ENCODE data around the gene CAPN5. TPM values are rescaled to one million over a fixed set of nuclear protein-coding genes. Genes with fewer than 3 reads are reported as not detected.
"Not testable (repeated sequence)": the region's sequence is repeated elsewhere in the genome, so short reads cannot be mapped to it uniquely, and the experiment has no call there.

CAPN5 gene
- total and polyA plus RNA-seq, 2 of the 8 experiments (the other 6 are each of a cell fraction or from before 2014, with no cell fraction given), result 21.5 to 22.4 TPM

DNA sequence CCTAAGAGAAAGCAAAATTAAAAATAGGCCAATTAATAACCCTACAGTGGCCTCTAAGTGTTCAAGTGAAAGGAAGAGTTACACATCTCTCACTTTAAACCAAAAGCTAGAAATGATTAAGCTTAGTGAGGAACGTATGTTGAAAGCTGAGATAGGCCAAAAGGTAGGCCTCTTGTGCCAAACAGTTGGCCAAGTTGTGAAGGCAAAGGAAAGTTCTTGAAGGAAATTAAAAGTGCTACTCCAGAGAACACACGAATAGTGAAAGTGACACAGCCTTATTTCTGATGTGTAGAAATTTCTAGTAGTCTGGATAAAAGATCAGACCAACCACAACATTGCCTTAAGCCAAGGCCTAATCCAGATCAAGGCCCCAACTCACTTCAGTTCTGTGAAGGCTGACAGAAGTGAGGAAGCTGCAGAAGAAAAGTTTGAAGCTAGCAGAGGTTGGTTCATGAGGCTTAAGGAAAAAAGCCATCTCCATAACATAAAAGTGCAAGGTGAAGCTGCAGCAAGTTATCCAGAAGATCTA, 48.3 kb upstream of the CAPN5 start:
- FAIRE-seq; H4K20me1 ChIP-seq (replicated peaks in 1 of 2; ENCODE audit: control insufficient read depth in 1 of 2, insufficient read depth in 2 of 2, low read length in 2 of 2); H3K9ac ChIP-seq (replicated peaks in 1 of 4; ENCODE audit: extremely low read depth in 1 of 4, low read depth in 3 of 4, low read length in 3 of 4); H4K91ac ChIP-seq (replicated peaks; ENCODE audit: insufficient read length, low read length); H3K4me2 ChIP-seq (ENCODE audit: insufficient read depth in 1 of 2, low read depth in 2 of 2, low read length in 2 of 2); H2BK120ac ChIP-seq (replicated peaks; ENCODE audit: low read depth, low read length); H2BK20ac ChIP-seq (ENCODE audit: low read length); H2BK15ac ChIP-seq (ENCODE audit: low read length); POLR2A ChIA-PET (ENCODE audit: partially characterized antibody); H4K5ac ChIP-seq (ENCODE audit: insufficient read length, low read depth, low read length); H3K56ac ChIP-seq (replicated peaks; ENCODE audit: insufficient read length, low read depth, low read length); H3K23ac ChIP-seq (ENCODE audit: insufficient read length); H3K9me3 ChIP-seq (ENCODE audit: insufficient read depth in 2 of 2, low read depth in 1 of 2, low read length in 1 of 2); H3K79me2 ChIP-seq (ENCODE audit: control insufficient read depth in 1 of 2, insufficient read depth in 2 of 2, low read length in 2 of 2); H2BK12ac ChIP-seq (ENCODE audit: low read depth, low read length); H3K14ac ChIP-seq (ENCODE audit: insufficient read length); H3K27me3 ChIP-seq (replicated peaks in 1 of 4; ENCODE audit: control insufficient read depth in 3 of 4, extremely low read depth in 1 of 4, insufficient read depth in 3 of 4, low read length in 3 of 4); H2BK5ac ChIP-seq (ENCODE audit: low read depth, low read length); H2AFZ ChIP-seq (ENCODE audit: low read length); H3K18ac ChIP-seq (ENCODE audit: extremely low read depth, low read length); H4K8ac ChIP-seq (ENCODE audit: extremely low read depth, insufficient read depth, low read length); H3K4ac ChIP-seq (replicated peaks; ENCODE audit: insufficient read length, low read depth, low read length); H2AK5ac ChIP-seq (ENCODE audit: low read depth, low read length); H3K27ac ChIP-seq (ENCODE audit: low read depth, low read length); H3K4me3 ChIP-seq (ENCODE audit: extremely low read depth in 1 of 4, insufficient read depth in 2 of 4, low read depth in 3 of 4, low read length in 4 of 4); H3K36me3 ChIP-seq (ENCODE audit: control insufficient read depth in 2 of 4, insufficient read depth in 4 of 4, low read length in 3 of 4); H3K79me1 ChIP-seq (ENCODE audit: low read depth, low read length); H3K23me2 ChIP-seq (ENCODE audit: low read depth, low read length); H3K4me1 ChIP-seq (replicated peaks in 1 of 4; ENCODE audit: control insufficient read depth in 3 of 4, insufficient read depth in 4 of 4, low read length in 3 of 4); DNase-seq (ENCODE audit: low read depth in 1 of 2, low spot score in 2 of 2): not testable (repeated sequence)
- CTCF ChIA-PET (ENCODE audit: partially characterized antibody), result interaction anchor here (1.2 to 1.8 kb wide), 2 partner anchors 29 to 296 kb away, joined by 5 read pairs; no protein-coding TSS in a partner anchor
- WGBS, 2 experiments (ENCODE audit: extremely low coverage in 1 of 2, insufficient coverage in 1 of 2, insufficient read length in 1 of 2, insufficient replicate concordance in 2 of 2, low coverage in 1 of 2, low lambda C conversion rate in 2 of 2, missing lambda C conversion rate in 1 of 2), result 91% methylated on average over 2 of the region's 2 CpGs; no CpG with 5 or more reads in 1 of the 2 experiments
